Endodermal cell (in vitro differentiated cells): ENCODE results near the gene HIGD1C. TPM values are rescaled to one million over a fixed set of nuclear protein-coding genes. Genes with fewer than 3 reads are reported as not detected.
A peak's percentile ranks its signal among the peaks of the same experiment; 100 is the strongest.
"Not testable (repeated sequence)": the region's sequence is repeated elsewhere in the genome, so short reads cannot be mapped to it uniquely, and the experiment has no call there.

Experiments
- DNase-seq: peaks from one replicate; pipeline ENCODE4 v3.0.0-alpha.2; 2017
- H3K27ac ChIP-seq: 2 replicates; pipeline ENCODE4 v1.5.1; 2013; ENCODE audit warnings: mild to moderate bottlenecking, low read depth, low read length, moderate library complexity
- H3K27me3 ChIP-seq: 2 replicates; pipeline ENCODE4 v1.6.1; 2013; ENCODE audit warnings: mild to moderate bottlenecking, low read length, moderate library complexity; ENCODE audit not compliant: insufficient read depth, control insufficient read depth, poor library complexity, severe bottlenecking
- H3K36me3 ChIP-seq: 2 replicates; pipeline ENCODE4 v1.7.0; 2013; ENCODE audit warnings: mild to moderate bottlenecking, low read length, moderate library complexity; ENCODE audit not compliant: control insufficient read depth, insufficient read depth
- H3K4me1 ChIP-seq: one replicate; pipeline ENCODE4 v1.7.0; 2013; ENCODE audit warnings: low read length; ENCODE audit not compliant: control insufficient read depth, insufficient read depth
- H3K4me3 ChIP-seq: 2 replicates; pipeline ENCODE4 v1.5.1; 2013; ENCODE audit warnings: mild to moderate bottlenecking, low read length, moderate library complexity
- H3K9ac ChIP-seq: 2 replicates; pipeline ENCODE4 v1.6.1; 2013; ENCODE audit warnings: mild to moderate bottlenecking, low read length, moderate library complexity; ENCODE audit not compliant: poor library complexity, severe bottlenecking; ENCODE audit errors: extremely low read depth
- H3K9me3 ChIP-seq: 2 replicates; pipeline ENCODE4 v1.6.1; 2013; ENCODE audit warnings: mild to moderate bottlenecking, low read length, moderate library complexity; ENCODE audit not compliant: control insufficient read depth
- H3K27ac Mint-ChIP-seq: 2 replicates; pipeline ENCODE4 v1.8.0; 2020; ENCODE audit warnings: mixed read lengths
- H3K27me3 Mint-ChIP-seq: 2 replicates; pipeline ENCODE4 v1.8.0; 2021; ENCODE audit warnings: mild to moderate bottlenecking, mixed read lengths; ENCODE audit not compliant: insufficient read depth
- H3K36me3 Mint-ChIP-seq: 2 replicates; pipeline ENCODE4 v1.8.0; 2020; ENCODE audit warnings: low read depth, mixed read lengths
- H3K4me1 Mint-ChIP-seq: 2 replicates; pipeline ENCODE4 v1.8.0; 2020; ENCODE audit warnings: mixed read lengths
- H3K4me3 Mint-ChIP-seq: 2 replicates; pipeline ENCODE4 v1.8.0; 2020; ENCODE audit warnings: mild to moderate bottlenecking, moderate library complexity, mixed read lengths
- H3K9me3 Mint-ChIP-seq: 2 replicates; pipeline ENCODE4 v1.8.0; 2020; ENCODE audit warnings: mild to moderate bottlenecking, mixed read lengths
- CTCF ChIP-seq: fragments of 200-600 bp; sonication (generic); conservative IDR thresholded peaks from 2 replicates; pipeline ENCODE4 v1.5.0; 2021; ENCODE audit warnings: antibody characterized with exemption, mild to moderate bottlenecking
- WGBS, 2 experiments: methylation state at CpG; one replicate each; pipeline versions ENCODE4 v1.1.5 to v1.1.7; 2013; ENCODE audit warnings: missing lambda C conversion rate in 2 of 2, mixed read lengths in 1 of 2; ENCODE audit not compliant: insufficient coverage in 1 of 2, insufficient read length in 1 of 2; 5-methylcytosine and 5-hydroxymethylcytosine counted together
- total RNA-seq, 2 donors: library from RNA; stranded (reverse); fragmentation: NEBNext Ultra II Directional in 1 of 2; extraction: Animal tissue kit (Norgen Biotek cat#: 25700) in 1 of 2; gene quantifications; 2 replicates in 1 of 2; 3 replicates in 1 of 2; pipeline ENCODE4 v1.2.1, GENCODE V29; 2021

The HIGD1C gene
- total RNA-seq, 2 donors from 2014 or later, result not detected

GRCh38 chr12:50926415-50926814 lies 25.9 kb upstream of the HIGD1C start:
- TF ChIP-seq CTCF, result no peak
- H3K36me3 ChIP-seq, result no peaks in the 10 kb centered on the region
- DNase-seq, result no peak
- H3K4me3 ChIP-seq, result no peak overlapping the region
- no peaks in the 10 kb centered on the region for H3K4me1 ChIP-seq
- no peaks in the 10 kb centered on the region for H3K9me3 ChIP-seq
- Mint-ChIP-seq H3K4me1 (peaks cover 29% of the 10 kb centered on the region), H3K36me3 (peaks cover 4% of the 10 kb centered on the region), H3K27me3 (peaks cover 2% of the 10 kb centered on the region), H3K9me3 (no peaks in the 10 kb centered on the region), H3K27ac (no peak overlapping the region), H3K4me3 (peak overlapping the region; percentile 59)
- H3K27ac ChIP-seq, result no peak overlapping the region
- WGBS, 2 experiments, result 92 to 100% methylated on average over 1 of the region's 1 CpG
- no peaks in the 10 kb centered on the region for H3K27me3 ChIP-seq
- H3K9ac ChIP-seq, result no peak overlapping the region

- not testable (repeated sequence) for H3K4me3 ChIP-seq, H3K9ac ChIP-seq, H3K9me3 Mint-ChIP-seq, H3K27me3 Mint-ChIP-seq, H3K36me3 Mint-ChIP-seq, H3K4me1 ChIP-seq, H3K27ac ChIP-seq, H3K27ac Mint-ChIP-seq, DNase-seq, H3K36me3 ChIP-seq, H3K9me3 ChIP-seq, H3K27me3 ChIP-seq
- 100% methylated on average over 3 of the region's 3 CpGs; no CpG with 5 or more reads in 1 of the 2 experiments for WGBS, 2 experiments
- Mint-ChIP-seq H3K4me1 (peaks cover 29% of the 10 kb centered on the region), H3K4me3 (peak overlapping the region; percentile 59)
Measured at GRCh38 chr12:50926932-50927331, 25.4 kb upstream of the HIGD1C start.

- H3K27me3 Mint-ChIP-seq, result peaks cover 2% of the 10 kb centered on the region
Measured at GRCh38 chr12:50927356-50927755, 25.0 kb upstream of the HIGD1C start.

More at GRCh38 chr12:50927356-50927755, 25.0 kb upstream of the HIGD1C start:
- H3K27me3 ChIP-seq, result no peaks in the 10 kb centered on the region
- no peaks in the 10 kb centered on the region for H3K9me3 ChIP-seq
- H3K4me3 ChIP-seq, result no peak overlapping the region
- H3K36me3 ChIP-seq, result no peaks in the 10 kb centered on the region
- H3K9ac ChIP-seq, result no peak overlapping the region
- H3K36me3 Mint-ChIP-seq, result peaks cover 4% of the 10 kb centered on the region
- H3K4me1 Mint-ChIP-seq, result peaks cover 27% of the 10 kb centered on the region
- no peak overlapping the region for H3K27ac ChIP-seq
- no peaks in the 10 kb centered on the region for H3K9me3 Mint-ChIP-seq
- H3K4me1 ChIP-seq, result no peaks in the 10 kb centered on the region
- H3K27ac Mint-ChIP-seq, result no peak overlapping the region
- DNase-seq, result no peak
- peak overlapping the region; percentile 59 for H3K4me3 Mint-ChIP-seq
- TF ChIP-seq CTCF, result no peak
- WGBS, 2 experiments, result 92 to 93% methylated on average over 2 of the region's 2 CpGs
